GM12878 (cell line): ENCODE data around the gene CDH4. TPM values are rescaled to one million over a fixed set of nuclear protein-coding genes. Genes with fewer than 3 reads are reported as not detected.

Experiments
- ATAC-seq: fragments of 200-7000 bp; cut with Tn5 transposase; 3 replicates; pipeline ENCODE4 v1.9.1; 2020; ENCODE audit warnings: mild to moderate bottlenecking, moderate library complexity
- BruUV-seq: library from RNA; stranded (reverse); fragments of 400-500 nt; replicated peaks from 2 replicates; lab custom pipeline; 2021; lab: Mats Ljungman, UMichigan
- CTCF ChIA-PET: fragments of 300-600 bp; sonication (Branson Sonifier 250); formaldehyde crosslinking; extraction: SDS; loops from one replicate; lab custom pipeline; 2021; ENCODE audit warnings: inconsistent platforms; lab: Yijun Ruan, JAX
- POLR2A ChIA-PET: fragments of 350-600 bp; formaldehyde crosslinking; extraction: SDS; loops from one replicate; lab custom pipeline; 2021; ENCODE audit warnings: inconsistent platforms; lab: Charles Lee
- RAD21 ChIA-PET: fragments of 300-600 bp; sonication (Branson Sonifier 250); formaldehyde crosslinking; loops from one replicate; lab custom pipeline; 2023; ENCODE audit warnings: antibody characterized with exemption; ENCODE audit not compliant: unreplicated experiment; lab: Charles Lee
- SMC1A ChIA-PET: fragments of 300-600 bp; sonication (Branson Sonifier 250); formaldehyde crosslinking; loops from one replicate; lab custom pipeline; 2023; ENCODE audit not compliant: unreplicated experiment, uncharacterized antibody; lab: Charles Lee
- DNase-seq: peaks from one replicate; pipeline ENCODE4 v3.0.0-alpha.2; 2011; ENCODE audit warnings: low read depth, low spot score
- FAIRE-seq: peaks from 3 replicates; lab custom pipeline; 2011; peaks lifted over from hg19 to GRCh38; lab: Jason Lieb, UNC
- H2AFZ ChIP-seq: 2 replicates; pipeline ENCODE4 v1.6.0; 2011; ENCODE audit warnings: low read depth, low read length, control low read depth; ENCODE audit not compliant: control insufficient read depth
- H3K27ac ChIP-seq: 2 replicates; pipeline ENCODE4 v1.5.1; 2011; ENCODE audit warnings: control low read depth; ENCODE audit not compliant: control insufficient read depth, insufficient read depth
- H3K27me3 ChIP-seq, 2 experiments: replicated peaks in 1 of 2; 2 replicates each; pipeline versions ENCODE4 v1.6.0 to v1.6.1; 2011; ENCODE audit warnings: low read length in 1 of 2; ENCODE audit not compliant: control insufficient read depth in 2 of 2, insufficient read depth in 2 of 2
- H3K36me3 ChIP-seq, 2 experiments: 2 replicates each; pipeline ENCODE4 v1.5.1; 2011; ENCODE audit warnings: low read length in 1 of 2; ENCODE audit not compliant: control insufficient read depth in 2 of 2, insufficient read depth in 2 of 2
- H3K4me1 ChIP-seq: 2 replicates; pipeline ENCODE4 v1.6.1; 2011; ENCODE audit warnings: mild to moderate bottlenecking, low read length, moderate library complexity, mixed read lengths; ENCODE audit not compliant: control insufficient read depth, insufficient read depth
- H3K4me2 ChIP-seq: 2 replicates; pipeline ENCODE4 v1.6.0; 2011; ENCODE audit warnings: control low read depth; ENCODE audit not compliant: control insufficient read depth, insufficient read depth
- H3K4me3 ChIP-seq: fragments of 200-600 bp; sonication (generic); 2 replicates; pipeline ENCODE4 v1.5.1; 2016
- H3K79me2 ChIP-seq: 2 replicates; pipeline ENCODE4 v1.6.0; 2011; ENCODE audit warnings: low read length; ENCODE audit not compliant: control insufficient read depth, insufficient read depth
- H3K9ac ChIP-seq: 2 replicates; pipeline ENCODE4 v1.8.0; 2011; ENCODE audit warnings: low read length, control low read depth, mixed read lengths; ENCODE audit not compliant: control insufficient read depth, insufficient read depth
- H3K9me3 ChIP-seq: replicated peaks from 3 replicates; pipeline ENCODE4 v1.5.1; 2011; ENCODE audit warnings: mild to moderate bottlenecking, low read length; ENCODE audit not compliant: control insufficient read depth, insufficient read depth
- H4K20me1 ChIP-seq: 2 replicates; pipeline ENCODE4 v1.6.0; 2011; ENCODE audit not compliant: control insufficient read depth, insufficient read depth
- ASH2L ChIP-seq: fragments of 300-600, 200-600 bp; sonication (generic); IDR thresholded peaks from 2 replicates; pipeline ENCODE4 v1.6.1; 2017; ENCODE audit warnings: low read depth, mild to moderate bottlenecking, borderline replicate concordance
- ATF7 ChIP-seq: fragments of 450-650 bp; IDR thresholded peaks from 2 replicates; pipeline ENCODE4 v1.6.1; 2016; ENCODE audit warnings: low read depth, mild to moderate bottlenecking
- CBX5 ChIP-seq: sonication (generic); IDR thresholded peaks from 2 replicates; pipeline ENCODE4 v1.6.1; 2016; ENCODE audit warnings: low read depth, moderate library complexity, mild to moderate bottlenecking, inconsistent platforms
- IKZF1 ChIP-seq: fragments of 450-650 bp; conservative IDR thresholded peaks from 2 replicates; pipeline ENCODE4 v1.6.1; 2017; ENCODE audit warnings: antibody characterized with exemption, mild to moderate bottlenecking
- IRF4 ChIP-seq: IDR thresholded peaks from 2 replicates; pipeline ENCODE4 v1.6.1; 2011; ENCODE audit warnings: low read depth, low read length
- KDM1A ChIP-seq: fragments of 200-600 bp; sonication (generic); IDR thresholded peaks from 2 replicates; pipeline ENCODE4 v1.6.1; 2016; ENCODE audit warnings: borderline replicate concordance
- KLF5 ChIP-seq: fragments of 450-650 bp; IDR thresholded peaks from 2 replicates; pipeline ENCODE4 v1.6.1; 2014; ENCODE audit warnings: mild to moderate bottlenecking; ENCODE audit not compliant: partially characterized antibody
- RAD21 ChIP-seq: IDR thresholded peaks from 2 replicates; pipeline ENCODE4 v1.6.1; 2011; ENCODE audit warnings: mild to moderate bottlenecking, low read depth, low read length, moderate library complexity; ENCODE audit not compliant: insufficient read depth
- SREBF2 ChIP-seq: IDR thresholded peaks from 2 replicates; pipeline ENCODE4 v1.6.1; 2012; ENCODE audit warnings: mild to moderate bottlenecking, low read length
- TAF1 ChIP-seq: IDR thresholded peaks from 2 replicates; pipeline ENCODE4 v1.6.1; 2011; ENCODE audit warnings: mild to moderate bottlenecking, low read depth, low read length, borderline replicate concordance
- ZBED1 ChIP-seq: IDR thresholded peaks from 2 replicates; pipeline ENCODE4 v1.6.1; 2016; ENCODE audit warnings: borderline replicate concordance
- ZZZ3 ChIP-seq: IDR thresholded peaks from 2 replicates; pipeline ENCODE4 v1.6.1; 2011; ENCODE audit warnings: low read depth; ENCODE audit not compliant: control insufficient read depth, insufficient read length
- WGBS: methylation state at CpG from one replicate; pipeline ENCODE4 v1.1.6; 2016; ENCODE audit warnings: low lambda C conversion rate; ENCODE audit not compliant: insufficient replicate concordance, insufficient coverage; ENCODE audit errors: missing lambda C conversion rate; 5-methylcytosine and 5-hydroxymethylcytosine counted together
- in situ Hi-C: fragments of 300-500 bp; cut with MboI; formaldehyde crosslinking; loops from 9 replicates; pipeline ENCODE4 v1.14.3; 2018; ENCODE audit warnings: mixed read lengths
- intact Hi-C: fragments of 100-400 bp; cut with micrococcal nuclease; formaldehyde crosslinking; loops from one replicate; pipeline ENCODE4 v1.14.2; 2022; ENCODE audit not compliant: unreplicated experiment
- polyA plus RNA-seq, 11 experiments: library from polyadenylated mRNA; depleted of rRNA in 4 of 11; unstranded in 6 of 11; stranded (reverse) in 5 of 11; fragments of >200 nt; fragmentation: Nextera tagmentation in 4 of 11; fragmentation: Illumina TruSeq in 1 of 11; extraction: Ambion mirVana in 4 of 11; extraction: Trizol in 1 of 11; gene quantifications; 1 replicate in 1 of 11; 2 replicates in 10 of 11; pipeline versions ENCODE4 v1.2.1 to v1.2.3, GENCODE V29; 2011 to 2016; ENCODE audit warnings: inconsistent platforms in 2 of 11, missing spikeins in 2 of 11, low read depth in 1 of 11
- total RNA-seq, 4 experiments: library from RNA; depleted of rRNA in 3 of 4; stranded (reverse); fragments of >200 nt in 3 of 4; fragmentation: Illumina TruSeq in 1 of 4; extraction: Trizol in 1 of 4; gene quantifications; 2 replicates each; pipeline versions ENCODE4 v1.2.1 to v1.2.3, GENCODE V29; 2013 to 2021
- TF ChIP-seq, protein P1 (sequence below): fragments of 450-650 bp; formaldehyde crosslinking; IDR thresholded peaks from 2 replicates; pipeline ENCODE4 v1.4.0; 2022; ENCODE audit warnings: mild to moderate bottlenecking, moderate library complexity
- TF ChIP-seq, protein P2 (sequence below): fragments of 450-650 bp; formaldehyde crosslinking; IDR thresholded peaks from 2 replicates; pipeline ENCODE4 v1.4.0; 2020; ENCODE audit warnings: mild to moderate bottlenecking, moderate library complexity
- TF ChIP-seq, protein P3 (sequence below): IDR thresholded peaks from 2 replicates; pipeline ENCODE4 v1.6.1; 2012; ENCODE audit warnings: low read depth, low read length, improper control_type of control experiment
- TF ChIP-seq, protein P4 (sequence below): IDR thresholded peaks from 2 replicates; pipeline ENCODE4 v1.6.1; 2012; ENCODE audit warnings: low read length, inconsistent platforms

CDH4 gene
- total and polyA plus RNA-seq, 10 of the 15 experiments (the other 5 are each of a cell fraction or from before 2014, with no cell fraction given), result not detected

DNA sequence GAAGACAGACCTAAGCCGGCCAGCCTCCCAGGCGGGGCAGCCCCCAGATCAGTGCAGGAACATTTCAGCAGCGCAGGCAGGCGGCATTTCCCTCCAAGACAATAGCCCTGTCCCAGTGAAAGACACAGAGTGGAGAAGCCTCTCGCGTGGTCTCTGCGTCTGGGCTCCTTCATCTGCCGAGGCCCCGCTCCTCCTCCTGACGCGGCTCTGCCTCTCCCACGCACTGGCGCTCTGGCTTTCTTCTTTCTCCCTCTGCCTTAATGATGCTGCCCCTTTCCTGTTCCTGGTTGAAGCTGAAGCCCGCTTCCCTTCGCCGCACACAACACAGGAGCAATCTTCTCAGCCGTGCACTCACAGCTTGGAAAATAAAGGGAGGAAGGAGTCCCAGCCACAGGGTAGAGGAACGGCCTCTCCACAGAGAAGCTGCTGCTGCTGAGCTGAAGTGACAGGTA is 347.5 kb downstream of the CDH4 start:
- FAIRE-seq, result no peak
- WGBS, result 57% methylated on average over 18 of the region's 18 CpGs
- in situ Hi-C loops, result no loop called here

More for the DNA sequence above, 347.5 kb downstream of the CDH4 start:
- no peak for TF ChIP-seq RAD21
- TF ChIP-seq, protein P1, sequence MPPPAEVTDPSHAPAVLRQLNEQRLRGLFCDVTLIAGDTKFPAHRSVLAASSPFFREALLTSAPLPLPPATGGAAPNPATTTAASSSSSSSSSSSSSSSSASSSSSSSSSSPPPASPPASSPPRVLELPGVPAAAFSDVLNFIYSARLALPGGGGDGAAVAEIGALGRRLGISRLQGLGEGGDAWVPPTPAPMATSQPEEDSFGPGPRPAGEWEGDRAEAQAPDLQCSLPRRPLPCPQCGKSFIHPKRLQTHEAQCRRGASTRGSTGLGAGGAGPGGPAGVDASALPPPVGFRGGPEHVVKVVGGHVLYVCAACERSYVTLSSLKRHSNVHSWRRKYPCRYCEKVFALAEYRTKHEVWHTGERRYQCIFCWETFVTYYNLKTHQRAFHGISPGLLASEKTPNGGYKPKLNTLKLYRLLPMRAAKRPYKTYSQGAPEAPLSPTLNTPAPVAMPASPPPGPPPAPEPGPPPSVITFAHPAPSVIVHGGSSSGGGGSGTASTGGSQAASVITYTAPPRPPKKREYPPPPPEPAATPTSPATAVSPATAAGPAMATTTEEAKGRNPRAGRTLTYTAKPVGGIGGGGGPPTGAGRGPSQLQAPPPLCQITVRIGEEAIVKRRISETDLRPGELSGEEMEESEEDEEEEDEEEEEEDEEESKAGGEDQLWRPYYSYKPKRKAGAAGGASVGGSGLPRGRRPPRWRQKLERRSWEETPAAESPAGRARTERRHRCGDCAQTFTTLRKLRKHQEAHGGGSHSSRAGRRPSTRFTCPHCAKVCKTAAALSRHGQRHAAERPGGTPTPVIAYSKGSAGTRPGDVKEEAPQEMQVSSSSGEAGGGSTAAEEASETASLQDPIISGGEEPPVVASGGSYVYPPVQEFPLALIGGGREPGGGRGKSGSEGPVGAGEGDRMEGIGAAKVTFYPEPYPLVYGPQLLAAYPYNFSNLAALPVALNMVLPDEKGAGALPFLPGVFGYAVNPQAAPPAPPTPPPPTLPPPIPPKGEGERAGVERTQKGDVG (CRISPR knock-in tag), result no peak
- no peak for TF ChIP-seq ATF7
- no peak for TF ChIP-seq IRF4
- TF ChIP-seq, protein P2, sequence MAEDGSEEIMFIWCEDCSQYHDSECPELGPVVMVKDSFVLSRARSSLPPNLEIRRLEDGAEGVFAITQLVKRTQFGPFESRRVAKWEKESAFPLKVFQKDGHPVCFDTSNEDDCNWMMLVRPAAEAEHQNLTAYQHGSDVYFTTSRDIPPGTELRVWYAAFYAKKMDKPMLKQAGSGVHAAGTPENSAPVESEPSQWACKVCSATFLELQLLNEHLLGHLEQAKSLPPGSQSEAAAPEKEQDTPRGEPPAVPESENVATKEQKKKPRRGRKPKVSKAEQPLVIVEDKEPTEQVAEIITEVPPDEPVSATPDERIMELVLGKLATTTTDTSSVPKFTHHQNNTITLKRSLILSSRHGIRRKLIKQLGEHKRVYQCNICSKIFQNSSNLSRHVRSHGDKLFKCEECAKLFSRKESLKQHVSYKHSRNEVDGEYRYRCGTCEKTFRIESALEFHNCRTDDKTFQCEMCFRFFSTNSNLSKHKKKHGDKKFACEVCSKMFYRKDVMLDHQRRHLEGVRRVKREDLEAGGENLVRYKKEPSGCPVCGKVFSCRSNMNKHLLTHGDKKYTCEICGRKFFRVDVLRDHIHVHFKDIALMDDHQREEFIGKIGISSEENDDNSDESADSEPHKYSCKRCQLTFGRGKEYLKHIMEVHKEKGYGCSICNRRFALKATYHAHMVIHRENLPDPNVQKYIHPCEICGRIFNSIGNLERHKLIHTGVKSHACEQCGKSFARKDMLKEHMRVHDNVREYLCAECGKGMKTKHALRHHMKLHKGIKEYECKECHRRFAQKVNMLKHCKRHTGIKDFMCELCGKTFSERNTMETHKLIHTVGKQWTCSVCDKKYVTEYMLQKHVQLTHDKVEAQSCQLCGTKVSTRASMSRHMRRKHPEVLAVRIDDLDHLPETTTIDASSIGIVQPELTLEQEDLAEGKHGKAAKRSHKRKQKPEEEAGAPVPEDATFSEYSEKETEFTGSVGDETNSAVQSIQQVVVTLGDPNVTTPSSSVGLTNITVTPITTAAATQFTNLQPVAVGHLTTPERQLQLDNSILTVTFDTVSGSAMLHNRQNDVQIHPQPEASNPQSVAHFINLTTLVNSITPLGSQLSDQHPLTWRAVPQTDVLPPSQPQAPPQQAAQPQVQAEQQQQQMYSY, result no peak
- no peak for TF ChIP-seq TAF1
- TF ChIP-seq, protein P3, sequence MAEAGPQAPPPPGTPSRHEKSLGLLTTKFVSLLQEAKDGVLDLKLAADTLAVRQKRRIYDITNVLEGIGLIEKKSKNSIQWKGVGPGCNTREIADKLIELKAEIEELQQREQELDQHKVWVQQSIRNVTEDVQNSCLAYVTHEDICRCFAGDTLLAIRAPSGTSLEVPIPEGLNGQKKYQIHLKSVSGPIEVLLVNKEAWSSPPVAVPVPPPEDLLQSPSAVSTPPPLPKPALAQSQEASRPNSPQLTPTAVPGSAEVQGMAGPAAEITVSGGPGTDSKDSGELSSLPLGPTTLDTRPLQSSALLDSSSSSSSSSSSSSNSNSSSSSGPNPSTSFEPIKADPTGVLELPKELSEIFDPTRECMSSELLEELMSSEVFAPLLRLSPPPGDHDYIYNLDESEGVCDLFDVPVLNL, result no peak
- no peak for TF ChIP-seq IKZF1
- no peak for TF ChIP-seq ASH2L
- TF ChIP-seq, protein P4, sequence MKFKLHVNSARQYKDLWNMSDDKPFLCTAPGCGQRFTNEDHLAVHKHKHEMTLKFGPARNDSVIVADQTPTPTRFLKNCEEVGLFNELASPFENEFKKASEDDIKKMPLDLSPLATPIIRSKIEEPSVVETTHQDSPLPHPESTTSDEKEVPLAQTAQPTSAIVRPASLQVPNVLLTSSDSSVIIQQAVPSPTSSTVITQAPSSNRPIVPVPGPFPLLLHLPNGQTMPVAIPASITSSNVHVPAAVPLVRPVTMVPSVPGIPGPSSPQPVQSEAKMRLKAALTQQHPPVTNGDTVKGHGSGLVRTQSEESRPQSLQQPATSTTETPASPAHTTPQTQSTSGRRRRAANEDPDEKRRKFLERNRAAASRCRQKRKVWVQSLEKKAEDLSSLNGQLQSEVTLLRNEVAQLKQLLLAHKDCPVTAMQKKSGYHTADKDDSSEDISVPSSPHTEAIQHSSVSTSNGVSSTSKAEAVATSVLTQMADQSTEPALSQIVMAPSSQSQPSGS, result no peak
- TF ChIP-seq ZZZ3, result no peak
- TF ChIP-seq KLF5, result no peak
- TF ChIP-seq KDM1A, result no peak
- no peak for TF ChIP-seq CBX5
- no peak for TF ChIP-seq ZBED1
- TF ChIP-seq SREBF2, result no peak
- BruUV-seq, result no TSS peak
- no peak overlapping the region for H3K9ac ChIP-seq
- H2AFZ ChIP-seq, result no peak overlapping the region
- SMC1A ChIA-PET, result no interaction called here
- H3K4me3 ChIP-seq, result no peak overlapping the region
- RAD21 ChIA-PET, result no interaction called here
- H3K4me1 ChIP-seq, result no peaks in the 10 kb centered on the region
- H3K27ac ChIP-seq, result no peak overlapping the region
- peaks cover 4% of the 10 kb centered on the region; the same call in 1 of the 3 replicates for H3K9me3 ChIP-seq
- no peaks in the 10 kb centered on the region for H3K27me3 ChIP-seq
- CTCF ChIA-PET, result no interaction called here
- no peaks in the 10 kb centered on the region for H3K79me2 ChIP-seq
- no peaks in the 10 kb centered on the region for H3K36me3 ChIP-seq
- H3K4me2 ChIP-seq, result no peak overlapping the region
- DNase-seq (no peak), ATAC-seq (no peak)
- POLR2A ChIA-PET, result no interaction called here
- H4K20me1 ChIP-seq, result no peaks in the 10 kb centered on the region
- intact Hi-C loops, result no loop called here
